Measurements from ENCODE around the gene CES2. TPM values are rescaled to one million over a fixed set of nuclear protein-coding genes. Genes with fewer than 3 reads are reported as not detected.

CES2 gene
- total RNA-seq, 1 donor from 2014 or later: 53.9 TPM

DNA sequence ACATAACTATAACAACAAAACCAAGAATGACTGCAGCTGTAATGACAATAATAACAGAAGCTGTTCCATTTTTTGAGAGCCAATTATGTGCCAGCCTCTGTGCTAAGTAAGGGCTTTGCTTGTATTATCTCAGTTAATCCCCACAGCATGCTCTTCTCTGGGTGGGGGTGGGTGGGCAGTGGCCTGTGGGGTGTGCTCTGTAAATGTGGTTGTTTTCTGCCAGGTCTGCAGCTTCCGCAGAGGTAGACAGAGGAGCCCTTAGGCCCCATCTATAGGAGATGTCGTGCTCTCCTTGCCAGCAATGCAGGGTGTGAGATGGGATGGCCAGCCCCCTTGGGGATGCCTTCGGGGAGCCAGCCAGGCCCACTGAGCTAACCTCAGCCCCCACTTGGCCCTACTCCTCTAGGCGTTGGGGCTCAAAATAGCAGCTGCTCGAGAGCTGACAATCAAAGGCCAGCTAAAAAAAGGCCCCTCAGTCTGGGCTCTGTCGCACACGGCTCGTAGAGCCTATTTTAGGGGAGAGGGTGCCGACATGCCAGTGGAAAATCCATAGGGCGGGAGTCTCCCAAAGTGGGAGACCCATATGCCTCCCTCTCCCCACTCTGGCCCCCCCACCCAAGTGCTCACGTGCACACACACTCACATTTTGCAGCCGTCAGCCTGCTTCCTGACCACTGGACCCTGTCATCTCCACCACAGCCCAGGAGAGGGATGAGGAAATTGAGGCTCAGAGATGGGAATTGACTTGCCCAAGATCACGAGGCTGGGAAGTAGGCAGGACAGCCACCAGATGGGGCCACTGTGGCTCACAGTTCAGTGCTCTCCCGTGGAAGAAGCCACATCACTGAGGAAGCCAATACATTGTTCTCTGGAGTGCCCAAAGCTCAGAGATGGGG is 32.4 kb upstream of the CES2 start:
- no peak for DNase-seq (ENCODE audit: low read depth)

DNA sequence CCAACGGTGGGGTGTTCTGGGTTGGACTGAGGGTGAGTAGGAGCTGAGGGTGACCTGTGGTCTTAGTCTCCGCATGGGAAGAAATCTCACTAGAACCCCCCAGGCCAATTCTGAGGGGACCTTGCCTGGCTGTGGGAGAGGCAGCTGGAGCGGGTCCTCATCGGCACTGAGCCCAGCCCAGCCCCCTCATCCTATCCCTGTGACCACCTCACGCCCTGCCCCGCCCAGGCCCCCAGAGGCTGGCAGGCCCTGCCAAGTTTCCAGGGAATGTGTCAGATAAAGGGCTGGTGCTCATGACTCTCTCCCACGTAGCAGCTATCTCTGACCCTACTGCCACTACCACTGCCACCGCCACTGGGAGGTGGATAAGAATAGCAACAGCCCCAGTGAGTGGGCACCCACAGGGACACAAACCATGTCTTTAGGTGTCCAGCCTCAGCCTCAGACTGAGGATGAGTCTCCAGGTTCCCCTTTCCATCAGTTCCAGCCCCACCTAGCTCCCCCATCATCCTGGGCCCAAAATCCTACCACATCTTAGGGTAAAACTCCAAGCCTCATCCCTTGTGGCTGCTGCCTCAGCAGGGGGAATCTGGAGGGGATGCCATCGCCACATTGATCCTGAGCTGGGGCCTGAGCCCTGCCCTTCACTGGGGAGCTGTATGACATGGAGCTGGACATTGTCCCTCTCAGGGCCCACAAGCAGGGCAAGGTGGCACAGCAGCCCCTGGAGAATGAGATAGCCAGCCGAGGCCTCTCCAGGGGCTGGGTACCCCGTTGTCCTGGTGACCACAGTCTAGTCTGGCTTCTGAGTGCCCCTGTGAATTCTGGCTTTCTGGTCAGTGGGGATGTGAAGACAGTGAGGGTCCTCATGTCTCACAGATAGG is 31.5 kb upstream of the CES2 start:
- no peak for DNase-seq (ENCODE audit: low read depth)

DNA sequence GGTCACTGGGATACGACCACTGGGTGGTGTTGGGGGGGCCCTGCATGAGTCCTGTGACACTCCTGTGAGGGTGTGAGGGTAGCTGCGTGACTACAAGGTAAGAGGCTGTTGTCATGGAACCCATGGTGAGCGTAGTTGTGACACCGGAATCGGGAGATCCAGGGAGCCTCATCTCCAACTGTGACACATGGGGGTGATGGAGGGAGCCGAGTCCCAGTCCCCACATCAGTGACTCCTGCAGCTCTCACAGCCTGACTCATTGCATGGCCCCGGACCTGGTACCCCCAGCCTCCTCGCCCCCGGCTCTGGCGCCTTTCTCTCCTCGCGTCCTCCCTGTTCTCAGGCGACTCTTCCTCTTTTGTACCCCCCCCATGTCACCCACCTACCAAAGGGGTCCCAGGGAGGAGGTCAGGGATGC is 30.9 kb upstream of the CES2 start:
- no peak for DNase-seq (ENCODE audit: low read depth)

DNA sequence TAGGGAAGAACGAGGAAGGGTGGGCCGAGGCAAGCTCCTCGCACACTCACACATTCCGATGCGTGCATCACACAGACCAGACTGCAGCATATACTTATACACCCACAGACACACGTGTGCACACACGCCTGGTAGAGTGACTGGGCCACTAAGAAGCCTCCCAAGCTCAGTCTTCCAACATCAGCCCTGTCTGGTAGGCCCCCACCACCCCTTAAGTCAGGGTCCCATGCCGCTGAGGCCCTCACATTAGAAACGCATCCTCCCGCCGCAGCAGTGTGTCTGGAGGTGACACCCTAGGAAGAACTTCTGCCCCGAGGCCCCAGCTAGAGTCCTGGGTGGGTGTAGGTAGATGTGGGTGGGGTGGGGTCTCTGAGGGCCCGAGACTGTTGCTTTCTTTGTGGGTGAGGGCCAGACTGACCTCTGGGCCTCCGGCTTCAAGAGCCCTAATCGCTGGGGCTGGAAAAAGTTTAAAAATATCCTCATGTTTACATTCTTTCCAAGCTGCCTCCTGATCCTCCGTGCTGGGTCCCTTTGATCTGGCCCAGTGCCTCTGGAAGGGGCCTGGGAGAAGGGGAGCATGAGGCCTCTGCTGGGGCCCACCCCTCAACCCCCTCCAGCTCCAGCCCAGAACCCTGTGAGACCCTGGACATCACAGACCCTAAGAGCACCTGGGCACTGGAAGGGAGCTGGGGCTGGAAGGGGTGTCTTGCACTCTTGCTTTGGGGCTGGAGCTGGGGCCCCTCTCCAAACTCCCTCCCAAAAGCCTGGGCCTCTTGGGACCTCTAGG is 30.3 kb upstream of the CES2 start:
- DNase-seq (ENCODE audit: low read depth): no peak

- peak; percentile 71 for DNase-seq (ENCODE audit: low read depth)
Measured at GRCh38 chr16:66905633-66906539, 29.4 kb upstream of the CES2 start.

GRCh38 chr16:66906916-66907836 is 28.1 kb upstream of the CES2 start:
- no peak for DNase-seq (ENCODE audit: low read depth)

GRCh38 chr16:66908116-66908515 is 27.2 kb upstream of the CES2 start:
- DNase-seq (ENCODE audit: low read depth): no peak

GRCh38 chr16:66908762-66909559 is 26.4 kb upstream of the CES2 start:
- no peak for DNase-seq (ENCODE audit: low read depth)

- DNase-seq (ENCODE audit: low read depth): no peak
Measured at GRCh38 chr16:66910175-66910940, 25.0 kb upstream of the CES2 start.

- DNase-seq (ENCODE audit: low read depth): no peak
Measured at GRCh38 chr16:66911112-66911511, 24.2 kb upstream of the CES2 start.

DNA sequence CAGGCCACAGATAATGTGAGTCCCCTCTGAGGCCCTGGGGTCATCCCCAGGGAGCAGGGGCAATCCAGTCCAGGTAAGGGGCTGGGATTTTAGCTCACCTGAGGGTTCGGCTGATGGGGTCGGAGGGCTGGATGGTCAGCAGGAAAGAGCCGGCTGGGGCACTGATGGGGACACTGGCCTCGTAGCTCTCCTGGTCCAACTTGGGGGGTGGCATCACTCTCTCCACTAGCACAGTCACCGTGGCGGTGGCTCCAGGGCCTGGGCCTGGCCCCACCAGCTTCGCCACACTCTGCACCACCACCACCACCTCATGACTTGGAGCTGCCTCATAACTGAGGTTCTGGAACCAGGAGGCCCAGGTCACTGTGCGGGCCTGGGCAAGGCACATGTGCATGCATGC is 23.5 kb upstream of the CES2 start:
- DNase-seq (ENCODE audit: low read depth): no peak

- no peak for DNase-seq (ENCODE audit: low read depth)
Measured at GRCh38 chr16:66913081-66913480, 22.2 kb upstream of the CES2 start.

DNA sequence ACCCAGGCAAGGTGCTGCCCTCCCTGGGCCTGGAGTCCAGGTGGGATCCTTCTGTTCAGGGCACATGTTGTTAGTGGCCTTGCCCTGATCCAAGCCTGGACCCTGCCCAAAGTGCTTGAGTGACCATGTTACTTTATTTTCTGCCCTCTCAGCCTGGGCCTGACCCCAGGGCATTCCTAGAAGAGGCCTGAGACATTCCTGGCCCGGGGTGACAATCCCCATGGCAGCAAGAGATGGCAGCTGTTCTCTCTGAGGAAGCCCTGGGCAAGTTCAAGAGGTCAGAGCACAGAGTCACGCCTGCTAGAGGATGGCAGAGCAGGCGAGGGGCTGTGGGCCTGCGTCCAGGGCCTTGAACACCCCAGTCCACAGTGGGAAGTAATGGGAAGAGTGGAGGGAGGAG is 21.6 kb upstream of the CES2 start:
- DNase-seq (ENCODE audit: low read depth): no peak

GRCh38 chr16:66914541-66914940 is 20.8 kb upstream of the CES2 start:
- DNase-seq (ENCODE audit: low read depth): no peak

DNA sequence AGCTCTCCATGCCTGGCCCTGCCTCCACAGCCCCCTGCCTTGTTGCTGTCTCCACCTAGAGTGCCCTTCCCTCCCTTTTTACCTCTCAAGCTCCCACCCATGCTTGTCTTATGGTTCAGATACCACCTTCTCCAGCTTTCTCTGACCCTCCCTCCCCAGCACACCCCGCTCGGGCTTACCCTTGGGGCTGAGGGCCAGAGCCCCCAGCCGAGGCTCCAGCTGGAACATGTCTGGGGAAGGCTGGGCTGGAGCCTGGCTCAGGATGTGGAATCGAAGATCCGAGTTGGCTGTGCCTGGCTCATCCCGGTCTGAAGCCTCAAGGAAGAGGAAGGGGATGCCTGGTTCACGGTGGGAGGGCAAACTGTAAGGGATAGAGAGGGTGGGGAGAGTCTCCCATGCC is 20.3 kb upstream of the CES2 start:
- DNase-seq (ENCODE audit: low read depth): no peak

- no peak for DNase-seq (ENCODE audit: low read depth)
Measured at GRCh38 chr16:66916518-66916917, 18.8 kb upstream of the CES2 start.

DNA sequence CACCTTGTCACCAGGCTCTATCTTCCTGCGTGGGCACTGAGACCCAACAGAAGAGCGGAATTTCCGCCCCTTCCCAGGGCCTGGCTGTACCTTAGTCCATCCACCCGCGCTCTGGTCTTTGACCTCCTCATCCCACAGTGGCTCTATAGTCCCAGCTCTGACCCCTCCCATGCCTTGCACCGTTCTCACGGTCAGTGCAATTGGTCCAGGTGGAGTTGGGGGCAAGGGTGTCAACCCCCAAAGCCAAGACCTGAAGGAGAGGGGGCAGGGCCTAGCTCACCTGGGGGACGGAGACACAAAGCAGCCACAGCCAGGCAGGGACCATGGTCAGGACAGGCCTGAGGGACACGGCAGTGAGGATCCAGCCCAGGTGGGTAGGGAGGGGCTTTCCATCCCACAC is 17.6 kb upstream of the CES2 start:
- DNase-seq (ENCODE audit: low read depth): no peak

DNA sequence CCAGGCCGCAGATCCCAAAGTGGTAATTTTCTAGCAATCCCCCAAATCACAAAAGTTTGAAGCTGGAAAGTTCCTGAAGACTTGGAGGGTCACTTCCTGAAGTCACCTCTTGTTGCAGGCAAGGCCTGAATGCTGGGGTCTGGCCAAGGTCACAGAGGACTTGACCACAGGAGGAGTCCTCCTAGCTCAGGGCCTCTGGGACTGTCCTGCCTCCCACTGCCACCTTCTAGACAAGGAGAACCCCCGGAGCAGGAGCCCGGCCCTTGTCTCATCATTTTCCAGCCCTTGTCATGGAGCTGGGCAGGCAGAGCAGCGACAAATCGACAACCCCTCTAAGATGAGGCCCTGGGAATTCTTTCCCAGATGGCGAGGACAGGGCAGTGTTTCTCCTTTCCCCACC is 17.0 kb upstream of the CES2 start:
- DNase-seq (ENCODE audit: low read depth): no peak
